ENCODE measurements around the gene MEGF11.

MEGF11 gene

GRCh38 chr15:65929573-65929972 lies 324.0 kb downstream of the MEGF11 start:
- DNase-seq = no peak

GRCh38 chr15:65927545-65927944 lies 326.0 kb downstream of the MEGF11 start:
- DNase-seq = no peak

DNA sequence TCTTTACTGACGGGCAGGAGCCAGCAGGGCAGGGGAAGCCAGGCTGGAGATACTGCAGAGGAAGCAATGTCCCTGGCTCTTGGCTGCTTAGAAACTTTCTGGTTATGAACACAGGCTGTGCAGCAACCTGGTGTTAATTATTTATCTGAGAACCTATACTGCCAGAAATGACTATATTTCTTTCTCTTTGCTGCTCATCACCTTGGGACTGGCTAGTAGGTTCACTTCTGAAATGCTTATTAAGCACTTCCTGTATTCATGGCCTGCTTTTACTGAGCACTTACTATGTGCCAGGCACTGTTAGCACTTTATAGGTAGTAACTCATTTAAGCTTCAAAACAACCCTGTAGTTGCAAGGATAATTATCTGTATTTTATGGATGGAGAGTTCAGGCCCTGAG lies 326.7 kb downstream of the MEGF11 start:
- DNase-seq = no peak

GRCh38 chr15:65926459-65926858 lies 327.1 kb downstream of the MEGF11 start:
- no peak for DNase-seq

GRCh38 chr15:65925338-65925737 lies 328.2 kb downstream of the MEGF11 start:
- DNase-seq = no peak

GRCh38 chr15:65924004-65924403 lies 329.5 kb downstream of the MEGF11 start:
- DNase-seq = no peak

DNA sequence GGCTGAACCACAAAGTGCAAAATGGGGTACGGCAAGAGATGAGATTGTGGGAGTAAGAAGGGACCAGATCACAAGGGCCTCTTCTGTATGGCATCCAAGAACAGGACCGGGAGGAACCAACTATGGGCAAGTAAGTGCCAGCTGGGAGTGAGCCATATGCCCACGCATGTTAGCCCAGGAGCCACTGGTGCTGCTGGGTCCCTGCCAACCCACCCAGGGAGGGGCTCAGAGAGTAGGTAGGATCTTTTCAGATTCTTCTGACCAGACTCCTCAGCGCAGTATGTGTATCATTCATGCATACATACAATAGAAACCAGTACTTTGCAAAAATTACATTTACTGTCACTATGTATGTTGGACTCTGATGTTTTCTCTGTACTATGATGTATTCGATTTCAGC lies 330.3 kb downstream of the MEGF11 start:
- DNase-seq = no peak

DNA sequence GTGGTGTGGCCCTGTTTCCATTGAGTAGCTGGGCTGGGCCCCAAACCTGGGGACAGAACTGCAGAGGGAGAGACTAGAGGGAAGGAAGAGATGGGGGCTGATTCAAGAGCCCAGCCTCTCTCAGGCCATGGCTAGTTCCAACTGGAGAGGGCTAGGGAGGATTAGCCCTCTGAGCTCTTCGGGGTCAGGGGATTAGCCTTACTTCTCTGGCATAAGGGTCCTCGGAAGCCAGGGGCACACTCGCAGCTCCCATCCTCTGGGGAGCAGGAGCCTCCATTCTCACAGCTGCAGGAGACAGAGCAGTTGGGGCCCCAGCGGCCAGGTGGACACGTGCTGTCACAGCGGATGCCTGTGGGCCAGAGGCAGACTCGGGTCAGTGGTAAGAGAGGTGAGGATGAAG lies 330.9 kb downstream of the MEGF11 start:
- DNase-seq = no peak

DNA sequence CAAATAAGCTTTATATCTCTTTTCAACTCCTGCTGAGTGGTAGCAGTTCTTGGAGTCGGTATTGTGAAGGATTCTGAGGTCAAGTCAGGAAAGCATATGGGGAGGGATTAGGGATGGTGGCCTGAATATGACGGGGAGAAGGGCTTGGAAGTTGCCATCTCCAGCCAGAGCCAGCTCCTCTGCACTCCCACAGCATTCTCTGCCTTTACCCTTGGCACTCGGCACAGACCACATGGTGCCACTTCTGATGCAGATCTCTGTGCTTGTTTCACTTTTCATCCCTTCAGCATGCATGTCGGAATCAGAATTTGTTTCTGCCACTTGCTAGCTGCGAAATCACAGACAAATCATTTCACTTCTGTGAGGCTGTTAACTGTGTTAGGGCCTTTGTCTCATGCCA lies 331.8 kb downstream of the MEGF11 start:
- no peak for DNase-seq

- DNase-seq = no peak
Measured at GRCh38 chr15:65920825-65921309, 332.7 kb downstream of the MEGF11 start.

DNA sequence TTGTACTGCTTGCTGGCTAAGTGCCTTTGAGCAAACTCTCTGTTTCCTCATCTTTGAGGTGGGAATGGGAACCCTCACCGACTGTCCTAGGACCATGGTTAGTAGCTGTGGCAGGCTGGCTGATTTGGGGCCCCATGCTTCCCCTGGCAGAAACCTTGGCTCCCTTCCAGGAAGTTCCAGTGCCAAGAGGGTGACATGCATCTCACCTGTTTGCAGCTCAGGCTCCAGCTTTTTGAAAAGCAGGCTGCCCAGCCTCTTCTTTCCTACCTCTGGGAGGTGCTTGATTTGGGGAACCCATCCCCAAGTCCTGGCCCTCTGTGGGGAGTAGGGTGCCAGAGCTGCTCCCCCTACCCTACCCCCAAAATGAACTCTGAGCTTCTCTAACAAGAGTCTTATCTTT lies 333.4 kb downstream of the MEGF11 start:
- no peak for DNase-seq

DNA sequence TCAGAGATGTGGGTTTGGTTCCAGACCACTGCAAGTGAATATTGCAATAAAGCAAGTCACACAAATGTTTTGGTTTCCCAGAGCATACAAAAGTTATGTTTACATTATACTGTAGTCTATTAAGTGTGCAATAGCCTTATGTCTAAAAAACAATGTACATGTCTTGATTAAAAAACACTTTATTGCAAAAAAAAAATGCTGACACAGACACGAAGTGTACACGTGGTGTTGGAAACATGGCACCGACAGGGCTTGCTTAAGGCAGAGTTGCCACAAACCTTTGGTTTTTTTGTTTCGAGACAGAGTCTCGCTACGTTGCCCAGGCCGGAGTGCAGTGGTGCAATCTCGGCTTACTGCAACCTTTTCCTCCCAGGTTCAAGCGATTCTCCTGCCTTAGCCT lies 334.2 kb downstream of the MEGF11 start:
- no peak for DNase-seq

DNA sequence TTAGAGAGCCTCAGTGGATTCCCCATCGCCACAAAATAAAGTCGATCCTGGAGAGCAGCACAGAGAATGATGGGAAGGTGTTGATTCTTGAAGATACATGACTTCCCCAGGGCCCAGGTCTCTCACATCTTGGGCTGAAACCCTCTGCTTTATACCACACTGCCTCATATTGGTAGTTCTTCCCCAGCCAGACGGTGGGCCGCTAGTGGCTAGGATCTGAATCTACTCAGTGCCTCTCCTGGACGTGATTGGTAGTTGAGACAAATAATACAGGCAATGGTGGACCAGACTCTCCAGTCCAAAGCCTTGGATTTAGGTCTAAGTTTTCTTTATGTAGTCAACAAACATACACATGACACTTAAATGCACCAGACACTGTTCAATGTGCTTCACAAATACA lies 334.6 kb downstream of the MEGF11 start:
- DNase-seq = no peak

DNA sequence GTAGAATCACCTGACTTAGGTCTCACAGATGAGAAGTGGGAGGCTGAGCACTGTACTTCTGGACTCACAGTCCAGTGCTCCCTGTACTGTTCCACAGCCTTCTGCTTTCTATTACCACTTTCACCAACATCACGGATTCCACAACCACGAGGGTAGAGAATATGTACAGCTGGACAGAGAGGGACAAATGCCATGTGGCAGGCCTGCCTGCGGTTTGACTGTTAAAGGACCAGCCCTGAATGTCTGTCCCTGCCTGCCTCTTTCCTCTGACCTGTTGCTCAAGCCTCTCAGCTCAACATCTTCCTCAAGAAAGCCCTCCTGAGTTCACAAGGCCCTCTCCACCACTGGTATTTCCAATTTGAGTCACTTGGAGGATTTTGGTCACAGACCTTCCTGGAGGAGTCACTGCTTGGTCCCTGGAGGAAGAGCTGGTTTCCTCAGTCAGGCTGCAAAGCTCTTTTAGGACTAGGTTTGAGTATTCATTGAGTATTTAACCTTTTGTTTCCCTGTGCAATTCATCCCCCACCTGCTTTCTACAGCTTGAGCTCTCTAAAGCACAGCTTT lies 335.1 kb downstream of the MEGF11 start:
- DNase-seq = no peak

GRCh38 chr15:65917936-65918335 lies 335.6 kb downstream of the MEGF11 start:
- DNase-seq = no peak

DNA sequence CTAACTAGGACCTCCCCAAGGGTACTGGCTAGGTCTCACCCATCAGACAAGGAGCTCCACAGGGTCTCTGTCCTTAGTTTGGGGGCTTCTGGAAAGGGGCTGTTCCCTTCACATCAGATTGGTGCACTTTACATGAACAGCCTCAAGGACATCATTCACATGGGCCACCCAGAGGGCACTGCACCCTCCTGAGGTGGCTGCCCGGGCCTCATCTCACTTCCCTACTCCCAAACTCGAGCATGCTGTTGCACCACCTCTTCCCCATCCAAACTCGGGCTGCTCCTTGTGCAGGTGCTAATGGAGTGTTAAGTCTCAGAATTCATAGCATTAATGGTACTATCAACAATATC lies 336.2 kb downstream of the MEGF11 start:
- no peak for DNase-seq

DNA sequence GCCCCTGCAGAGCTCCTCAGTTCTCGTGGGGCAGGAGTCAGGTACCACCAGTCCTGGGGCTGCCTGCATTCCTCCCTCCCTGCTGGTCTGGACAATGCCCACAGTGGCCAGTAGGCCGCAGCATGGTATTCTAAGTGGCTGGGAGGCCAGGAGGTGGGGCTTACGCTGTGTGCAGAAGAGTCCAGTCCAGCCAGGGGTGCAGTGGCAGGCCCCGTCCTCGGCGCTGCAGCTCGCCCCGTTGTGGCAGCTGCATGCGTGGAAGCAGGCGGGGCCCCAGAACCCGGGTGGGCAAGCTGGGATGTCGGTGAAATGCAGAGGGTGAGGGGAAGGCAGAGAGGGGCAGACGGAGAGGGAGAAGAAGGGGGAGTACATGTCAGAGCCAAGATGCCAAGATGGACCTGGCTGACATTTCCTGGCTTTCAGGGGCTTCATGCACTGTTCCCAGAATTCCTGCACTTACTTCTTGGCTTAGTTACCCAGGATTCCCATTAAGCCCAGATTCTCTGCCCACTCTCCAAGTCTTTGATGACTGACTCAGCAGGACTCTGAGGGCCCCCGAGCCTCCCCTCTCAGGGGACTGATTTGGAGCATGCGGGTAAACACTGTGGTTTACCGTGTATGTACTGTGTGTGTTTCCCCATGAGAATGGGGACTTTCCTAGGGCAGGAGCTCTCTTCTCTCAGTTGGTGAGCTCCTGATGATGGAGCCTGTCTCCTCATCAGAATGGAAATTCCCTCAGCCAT lies 336.7 kb downstream of the MEGF11 start:
- DNase-seq = no peak

DNA sequence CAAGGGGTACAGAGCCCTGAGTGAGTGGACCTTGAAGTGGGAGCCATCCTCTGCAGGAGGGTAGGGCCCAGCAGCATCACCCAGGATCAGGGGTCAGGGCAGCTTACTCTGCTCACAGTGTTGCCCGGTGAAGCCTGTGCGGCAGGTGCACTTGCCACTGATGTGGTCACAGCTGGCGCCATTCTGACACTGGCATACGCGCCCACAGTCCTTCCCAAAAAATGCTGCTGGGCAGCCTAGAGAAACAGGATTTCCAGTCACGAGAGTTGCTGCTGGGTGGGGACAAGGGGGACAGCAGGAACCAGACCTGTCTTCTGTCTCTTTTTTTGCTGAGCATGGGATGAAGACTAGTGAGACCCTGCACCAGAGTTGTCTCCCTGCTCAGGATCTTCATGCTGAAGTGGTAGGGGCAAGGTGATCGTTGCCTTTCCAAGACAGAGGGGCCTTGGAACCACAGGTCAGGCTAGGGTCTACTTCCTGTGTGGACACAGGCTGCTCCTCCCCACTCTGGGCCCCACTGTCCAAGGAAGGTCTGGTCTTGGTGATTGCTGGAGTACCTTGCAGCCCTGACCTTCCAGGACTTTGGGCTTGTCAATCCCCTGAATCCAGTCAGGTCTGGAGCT lies 337.4 kb downstream of the MEGF11 start:
- DNase-seq = no peak

DNA sequence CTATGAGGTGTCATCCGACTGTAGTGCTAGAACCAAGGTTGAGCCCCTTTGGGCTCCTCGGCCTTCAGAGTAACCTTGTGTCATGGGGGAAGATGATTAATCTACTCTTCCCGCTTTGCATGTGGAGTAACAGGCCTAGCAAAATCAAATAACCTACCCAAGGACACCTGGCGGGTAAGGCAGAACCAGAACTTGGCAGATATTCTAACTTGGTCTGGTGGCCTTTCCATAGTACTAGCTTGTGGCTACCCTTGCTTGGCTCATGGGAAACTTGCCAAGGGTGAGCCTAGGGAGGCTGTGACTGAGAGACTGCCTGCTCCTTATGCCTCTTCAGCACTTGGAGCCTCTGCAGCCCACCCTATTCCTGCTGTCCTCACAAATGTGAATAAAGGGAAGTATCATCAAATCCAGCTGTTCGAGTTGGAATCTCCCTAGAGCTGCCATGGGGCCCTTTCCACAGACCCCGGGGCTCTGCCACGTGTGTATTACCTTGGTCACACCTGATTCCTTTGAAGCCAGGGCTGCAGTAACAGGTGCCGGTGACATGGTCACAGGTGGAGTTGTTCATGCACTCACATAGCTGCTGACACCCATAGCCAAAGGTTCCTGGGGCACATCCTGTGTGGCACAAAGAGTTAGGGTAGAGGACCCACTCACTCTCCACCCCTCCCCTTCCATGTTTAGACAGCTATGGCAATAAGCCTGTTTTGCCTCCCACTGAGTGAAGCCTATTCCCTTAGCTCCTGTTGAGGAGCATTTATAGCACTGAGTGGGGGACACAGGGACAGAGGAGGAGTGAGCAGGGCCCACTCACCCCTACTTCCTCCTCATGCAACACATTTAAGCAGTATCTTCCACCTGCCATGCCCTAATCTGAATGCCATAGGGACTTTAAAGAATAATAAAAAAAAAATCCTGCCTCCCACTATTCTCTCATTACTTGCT lies 338.3 kb downstream of the MEGF11 start:
- DNase-seq = no peak

- DNase-seq = no peak
Measured at GRCh38 chr15:65914386-65914785, 339.2 kb downstream of the MEGF11 start.

DNA sequence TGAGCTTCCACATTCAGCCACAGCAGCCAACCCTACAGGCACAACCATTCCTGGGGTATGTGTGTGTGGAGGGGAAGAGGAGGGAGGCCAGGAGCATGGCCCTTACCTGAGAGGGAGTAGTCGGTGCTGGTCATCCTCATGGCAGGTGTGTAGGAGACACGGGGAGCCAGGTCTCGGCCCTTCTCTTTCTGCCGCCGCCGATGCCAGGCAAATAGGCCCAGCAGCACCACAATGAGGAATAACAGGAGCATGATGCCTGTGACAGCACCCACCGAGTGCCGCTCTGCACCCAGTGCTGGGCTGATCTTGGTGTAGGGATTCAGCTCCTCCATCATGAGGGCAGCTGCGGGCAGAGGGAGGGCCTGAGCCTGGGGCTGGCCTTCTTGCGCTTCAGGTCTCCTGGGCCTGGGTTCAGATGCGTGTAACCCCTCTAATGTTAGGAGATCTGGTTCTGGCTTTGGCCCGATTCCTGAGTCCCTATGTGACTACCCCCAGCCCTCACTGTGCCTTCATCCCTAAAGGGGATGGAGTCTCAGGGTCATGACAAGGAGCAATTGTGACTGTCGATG lies 339.8 kb downstream of the MEGF11 start:
- DNase-seq = no peak

DNA sequence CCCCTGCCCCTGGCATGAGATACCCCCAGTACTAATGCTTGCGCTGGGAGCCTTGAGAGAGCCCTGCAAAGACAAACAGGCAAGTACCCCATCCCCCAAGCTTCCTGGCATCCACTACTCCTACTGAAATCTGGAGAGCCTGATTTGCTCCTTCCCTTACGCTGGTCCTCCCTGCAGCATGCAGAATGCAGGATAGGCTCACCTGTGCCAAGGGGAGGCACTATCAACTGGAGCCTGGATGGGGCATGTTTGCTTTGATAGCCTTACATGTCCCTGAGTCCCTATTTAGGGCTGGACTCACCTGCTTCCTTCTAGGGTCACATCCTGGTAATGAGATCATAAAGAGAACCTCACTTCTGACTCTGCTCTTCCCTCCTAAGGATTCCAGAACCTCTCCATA lies 341.3 kb downstream of the MEGF11 start:
- DNase-seq = no peak

DNA sequence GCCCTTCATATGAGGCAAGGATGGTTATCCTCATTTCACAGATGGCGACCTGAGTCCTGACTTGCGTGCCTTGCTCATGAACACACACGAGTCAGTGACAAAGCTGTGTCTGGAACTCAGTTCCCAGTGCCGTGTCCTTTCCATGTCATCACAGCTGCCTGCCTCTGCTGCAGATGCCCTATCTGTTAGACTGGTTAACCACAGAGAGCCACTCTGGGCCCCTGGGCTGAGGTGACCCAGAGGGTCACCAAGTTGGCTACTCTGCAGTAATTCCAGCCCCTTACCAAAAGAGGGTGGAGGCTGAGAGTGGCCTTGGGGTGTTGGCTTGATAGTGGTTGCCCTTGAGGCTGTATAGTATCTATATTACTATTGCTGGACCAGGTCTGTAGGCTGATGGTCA lies 343.2 kb downstream of the MEGF11 start:
- DNase-seq = no peak

All from activated T-cell treated with anti-CD3 and anti-CD28 coated beads, Interleukin-2, amount 50 U/mL, for 1 hour (primary cell).